Measurements from ENCODE around the gene PLPPR3. TPM values are rescaled to one million over a fixed set of nuclear protein-coding genes. Genes with fewer than 3 reads are reported as not detected.

Gene PLPPR3
- total RNA-seq, 1 experiment from 2014 or later = not detected

DNA sequence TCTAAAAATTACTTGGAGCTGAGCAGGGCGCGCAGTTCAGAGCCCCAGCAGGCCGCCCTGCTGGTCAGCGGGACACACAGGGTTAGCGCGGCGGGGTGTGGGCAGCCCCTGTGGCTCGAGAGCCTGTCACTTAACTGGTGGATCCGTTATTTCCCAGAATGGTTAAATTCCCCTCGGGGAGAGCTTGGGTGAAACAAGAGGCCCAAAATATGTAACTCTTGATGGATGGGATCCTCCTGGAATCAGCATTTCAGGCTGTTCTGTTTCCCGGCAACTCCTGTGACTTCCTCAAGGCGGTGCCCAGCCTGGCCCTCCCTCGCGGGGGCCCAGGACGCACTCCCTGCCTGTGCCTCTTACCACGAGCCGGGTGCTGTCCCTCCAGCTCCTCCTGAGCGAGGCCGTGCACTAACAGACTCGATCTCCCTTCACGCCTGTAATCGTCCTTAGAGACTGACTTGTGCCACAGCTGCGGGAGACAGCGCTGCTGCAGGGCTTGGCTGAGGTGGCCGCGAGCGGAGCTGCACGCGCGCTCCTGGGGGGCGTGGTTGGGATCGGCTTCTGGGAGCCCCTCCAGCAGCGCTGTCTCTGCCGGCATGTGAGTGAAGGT, 14.8 kb downstream of the PLPPR3 start:
- intact Hi-C loops (cut with micrococcal nuclease) = no loop called here
- TF ChIP-seq, protein P1, sequence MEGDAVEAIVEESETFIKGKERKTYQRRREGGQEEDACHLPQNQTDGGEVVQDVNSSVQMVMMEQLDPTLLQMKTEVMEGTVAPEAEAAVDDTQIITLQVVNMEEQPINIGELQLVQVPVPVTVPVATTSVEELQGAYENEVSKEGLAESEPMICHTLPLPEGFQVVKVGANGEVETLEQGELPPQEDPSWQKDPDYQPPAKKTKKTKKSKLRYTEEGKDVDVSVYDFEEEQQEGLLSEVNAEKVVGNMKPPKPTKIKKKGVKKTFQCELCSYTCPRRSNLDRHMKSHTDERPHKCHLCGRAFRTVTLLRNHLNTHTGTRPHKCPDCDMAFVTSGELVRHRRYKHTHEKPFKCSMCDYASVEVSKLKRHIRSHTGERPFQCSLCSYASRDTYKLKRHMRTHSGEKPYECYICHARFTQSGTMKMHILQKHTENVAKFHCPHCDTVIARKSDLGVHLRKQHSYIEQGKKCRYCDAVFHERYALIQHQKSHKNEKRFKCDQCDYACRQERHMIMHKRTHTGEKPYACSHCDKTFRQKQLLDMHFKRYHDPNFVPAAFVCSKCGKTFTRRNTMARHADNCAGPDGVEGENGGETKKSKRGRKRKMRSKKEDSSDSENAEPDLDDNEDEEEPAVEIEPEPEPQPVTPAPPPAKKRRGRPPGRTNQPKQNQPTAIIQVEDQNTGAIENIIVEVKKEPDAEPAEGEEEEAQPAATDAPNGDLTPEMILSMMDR (IDR thresholded peaks at IDR 0.05; ENCODE audit: unreplicated experiment) = no peak
- BruUV-seq (replicated peaks) = no TSS peak
- no peak overlapping the region for H3K4me3 Mint-ChIP-seq (ENCODE audit: unreplicated experiment)
- no peaks in the 10 kb centered on the region for H3K27me3 Mint-ChIP-seq (ENCODE audit: insufficient read depth, unreplicated experiment)
- H3K27ac Mint-ChIP-seq (ENCODE audit: low read depth, unreplicated experiment) = no peak overlapping the region
- H3K36me3 Mint-ChIP-seq (ENCODE audit: insufficient read depth, unreplicated experiment) = peaks cover 82% of the 10 kb centered on the region
- peaks cover 8% of the 10 kb centered on the region for H3K4me1 Mint-ChIP-seq (ENCODE audit: insufficient read depth, unreplicated experiment)
- H3K9me3 Mint-ChIP-seq (ENCODE audit: unreplicated experiment) = no peaks in the 10 kb centered on the region
- POLR2A ChIA-PET = interaction anchor here (0.5 to 1.5 kb wide), 2 partner anchors 9 kb away, joined by 3 read pairs; no protein-coding TSS in a partner anchor
- no peak for DNase-seq (ENCODE audit: unreplicated experiment)
- CTCF ChIA-PET = interaction anchor here (0.6 kb wide), 1 partner anchor 90 kb away, joined by 3 read pairs; no protein-coding TSS in a partner anchor

DNA sequence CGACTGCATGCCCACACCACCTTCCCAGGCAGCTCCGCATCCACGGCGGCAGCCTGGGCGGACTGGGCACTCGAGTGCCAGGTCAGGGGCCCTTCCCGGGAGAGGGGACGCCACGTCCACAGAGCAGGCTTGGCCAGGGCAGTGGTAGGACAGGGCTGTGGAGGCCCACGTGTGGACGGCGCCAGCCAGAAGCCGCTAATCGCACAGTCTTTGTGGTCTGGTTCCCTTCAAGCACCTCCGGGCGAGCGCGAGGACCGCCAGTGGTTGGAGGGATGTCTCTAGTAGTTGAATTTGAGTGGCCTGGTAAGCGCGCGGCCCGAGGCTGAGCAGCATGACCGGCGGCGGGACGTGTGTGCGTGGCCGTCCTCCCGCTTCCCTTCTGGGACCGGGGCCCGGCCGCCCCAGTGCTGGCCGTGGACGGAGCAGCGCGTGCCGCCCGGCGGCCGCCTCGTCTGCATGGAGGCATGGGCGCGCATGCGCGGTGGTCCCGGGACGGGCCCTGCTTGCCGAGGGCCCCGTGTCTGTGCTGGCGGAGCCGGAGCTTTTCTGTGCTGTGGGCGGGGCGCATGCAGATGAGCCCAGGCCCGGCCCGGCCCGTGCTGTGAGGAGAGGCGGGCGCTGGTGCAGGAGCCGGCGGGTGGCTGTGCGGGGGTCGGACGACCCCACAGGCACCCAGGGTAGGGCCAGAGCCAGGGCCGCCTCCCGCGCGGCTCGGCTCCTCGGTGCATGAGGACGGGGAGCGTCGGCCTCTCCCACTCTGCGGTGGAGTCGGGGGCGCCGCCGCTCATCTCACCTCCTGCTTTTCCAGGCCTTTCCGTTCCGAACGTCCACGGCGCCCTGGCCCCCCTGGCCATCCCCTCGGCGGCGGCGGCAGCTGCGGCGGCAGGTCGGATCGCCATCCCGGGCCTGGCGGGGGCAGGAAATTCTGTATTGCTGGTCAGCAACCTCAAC, 15.9 kb downstream of the PLPPR3 start:
- Mint-ChIP-seq H3K27me3 (ENCODE audit: insufficient read depth, unreplicated experiment) (no peaks in the 10 kb centered on the region), H3K4me3 (ENCODE audit: unreplicated experiment) (no peak overlapping the region), H3K36me3 (ENCODE audit: insufficient read depth, unreplicated experiment) (peaks cover 77% of the 10 kb centered on the region), H3K9me3 (ENCODE audit: unreplicated experiment) (no peaks in the 10 kb centered on the region), H3K4me1 (ENCODE audit: insufficient read depth, unreplicated experiment) (peaks cover 16% of the 10 kb centered on the region), H3K27ac (ENCODE audit: low read depth, unreplicated experiment) (no peak overlapping the region)
- POLR2A ChIA-PET = interaction anchor here (0.7 kb wide), 1 partner anchor 143 kb away, joined by 3 read pairs; no protein-coding TSS in a partner anchor
- no TSS peak for BruUV-seq (replicated peaks)
- TF ChIP-seq, protein P1 (IDR thresholded peaks at IDR 0.05; ENCODE audit: unreplicated experiment) = no peak
- intact Hi-C loops (cut with micrococcal nuclease) = no loop called here
- no peak for DNase-seq (ENCODE audit: unreplicated experiment)
- CTCF ChIA-PET = no interaction called here

DNA sequence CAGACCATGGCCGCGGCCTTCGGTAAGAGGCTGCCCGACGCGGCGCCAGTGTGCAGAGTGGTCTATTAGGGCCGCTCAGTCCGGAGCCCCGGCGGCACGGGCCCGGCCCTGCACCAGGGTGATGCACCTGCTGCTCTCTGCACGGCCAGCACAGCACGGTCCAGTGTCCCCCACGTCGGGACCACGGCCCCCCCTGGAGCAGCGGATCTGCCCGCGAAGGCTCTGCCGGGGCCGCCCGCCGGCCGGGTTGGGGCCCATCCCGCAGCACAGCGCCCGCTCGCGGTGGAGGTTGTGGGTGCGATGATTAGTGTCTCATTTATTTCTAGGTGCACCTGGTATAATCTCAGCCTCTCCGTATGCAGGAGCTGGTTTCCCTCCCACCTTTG, 16.6 kb downstream of the PLPPR3 start:
- no peak overlapping the region for H3K4me3 Mint-ChIP-seq (ENCODE audit: unreplicated experiment)
- TF ChIP-seq, protein P1 (IDR thresholded peaks at IDR 0.05; ENCODE audit: unreplicated experiment) = no peak
- ChIA-PET POLR2A (interaction anchor here (0.6 kb wide), 1 partner anchor 20 kb away, joined by 3 read pairs; no protein-coding TSS in a partner anchor), CTCF (no interaction called here)
- H3K36me3 Mint-ChIP-seq (ENCODE audit: insufficient read depth, unreplicated experiment) = peaks cover 77% of the 10 kb centered on the region
- intact Hi-C loops (cut with micrococcal nuclease) = no loop called here
- DNase-seq (ENCODE audit: unreplicated experiment) = no peak
- no peak overlapping the region for H3K27ac Mint-ChIP-seq (ENCODE audit: low read depth, unreplicated experiment)
- no peaks in the 10 kb centered on the region for H3K27me3 Mint-ChIP-seq (ENCODE audit: insufficient read depth, unreplicated experiment)
- H3K4me1 Mint-ChIP-seq (ENCODE audit: insufficient read depth, unreplicated experiment) = peaks cover 22% of the 10 kb centered on the region
- H3K9me3 Mint-ChIP-seq (ENCODE audit: unreplicated experiment) = no peaks in the 10 kb centered on the region
- BruUV-seq (replicated peaks) = no TSS peak
